GM23338 (cell line): Measurements from ENCODE around the gene PALM.

Source experiments
- CREB1 ChIP-seq: fragments of 250-450 bp; sonication (Bioruptor Pico); IDR thresholded peaks from 2 replicates; pipeline ENCODE4 v1.5.0; 2020; ENCODE audit warnings: low read depth, mild to moderate bottlenecking, moderate library complexity
- CTCF ChIP-seq, 2 experiments: fragments of 200-600 bp in 1 of 2; sonication (generic) in 1 of 2; conservative IDR thresholded peaks; 2 replicates each; pipeline versions ENCODE4 v1.5.1 to v1.6.1; 2016 to 2017; ENCODE audit warnings: antibody characterized with exemption in 2 of 2, low read depth in 2 of 2, mild to moderate bottlenecking in 2 of 2, moderate library complexity in 1 of 2
- EZH2 ChIP-seq: fragments of 200-600 bp; sonication (generic); IDR thresholded peaks from one replicate; pipeline ENCODE4 v1.8.0; 2017; ENCODE audit warnings: antibody characterized with exemption, mild to moderate bottlenecking, low read depth; ENCODE audit not compliant: unreplicated experiment
- JUNB ChIP-seq: IDR thresholded peaks from one replicate; pipeline ENCODE4 v1.6.1; 2016; ENCODE audit warnings: antibody characterized with exemption; ENCODE audit not compliant: unreplicated experiment
- REST ChIP-seq: IDR thresholded peaks from one replicate; pipeline ENCODE4 v1.6.1; 2018; ENCODE audit warnings: antibody characterized with exemption; ENCODE audit not compliant: unreplicated experiment

- TF ChIP-seq JUNB: no peak
- TF ChIP-seq EZH2: no peak
- TF ChIP-seq CTCF (conservative IDR thresholded peaks at IDR 0.05; ENCODE audit: low read depth in 2 of 2): no peak
- TF ChIP-seq CREB1 (CRISPR knock-in tag): no peak
- no peak for TF ChIP-seq REST
Measured at GRCh38 chr19:682678-683320, 25.9 kb upstream of the PALM start.
